ENCODE measurements around the gene ZC3H14.

ZC3H14 gene

GRCh38 chr14:88542857-88543795 is 19.7 kb upstream of the ZC3H14 start:
- TF ChIP-seq CTCF (IDR thresholded peaks at IDR 0.05; ENCODE audit: insufficient read depth, missing control alignments): no peak
- DNase-seq (ENCODE audit: insufficient read length, low spot score) (no peak), FAIRE-seq (no peak)

GRCh38 chr14:88545256-88545655 is 17.6 kb upstream of the ZC3H14 start:
- FAIRE-seq: no peak
- no peak for DNase-seq (ENCODE audit: insufficient read length, low spot score)
- TF ChIP-seq CTCF (IDR thresholded peaks at IDR 0.05; ENCODE audit: insufficient read depth, missing control alignments): no peak

- FAIRE-seq (peak; percentile 92), DNase-seq (ENCODE audit: insufficient read length, low spot score) (no peak)
- TF ChIP-seq CTCF (IDR thresholded peaks at IDR 0.05; ENCODE audit: insufficient read depth, missing control alignments): no peak
Measured at GRCh38 chr14:88546621-88547385, 16.0 kb upstream of the ZC3H14 start.

GRCh38 chr14:88547386-88547780 is 15.5 kb upstream of the ZC3H14 start:
- DNase-seq (ENCODE audit: insufficient read length, low spot score) (no peak), FAIRE-seq (no peak)
- TF ChIP-seq CTCF (IDR thresholded peaks at IDR 0.05; ENCODE audit: insufficient read depth, missing control alignments): no peak

- DNase-seq (ENCODE audit: insufficient read length, low spot score) (no peak), FAIRE-seq (no peak)
- TF ChIP-seq CTCF (IDR thresholded peaks at IDR 0.05; ENCODE audit: insufficient read depth, missing control alignments): no peak
Measured at GRCh38 chr14:88550078-88550477, 12.8 kb upstream of the ZC3H14 start.

GRCh38 chr14:88551094-88551870 is 11.6 kb upstream of the ZC3H14 start:
- TF ChIP-seq CTCF (IDR thresholded peaks at IDR 0.05; ENCODE audit: insufficient read depth, missing control alignments): peak; percentile 43
- FAIRE-seq (no peak), DNase-seq (ENCODE audit: insufficient read length, low spot score) (peak; percentile 59)

All from D721Med (cell line).